GM23248 (cell line): ENCODE measurements around the gene ACAP3. TPM values are rescaled to one million over a fixed set of nuclear protein-coding genes. Genes with fewer than 3 reads are reported as not detected.

Experiments used
- DNase-seq: peaks from one replicate; pipeline ENCODE4 v3.0.0-alpha.2; 2015
- H2AFZ ChIP-seq: fragments of 200-600 bp; sonication (generic); 2 replicates; pipeline ENCODE4 v1.6.1; 2016; ENCODE audit warnings: antibody characterized with exemption
- H3F3A ChIP-seq: fragments of 200-600 bp; sonication (generic); 2 replicates; pipeline ENCODE4 v1.6.1; 2016; ENCODE audit warnings: mild to moderate bottlenecking, antibody characterized with exemption, mixed run types; ENCODE audit not compliant: insufficient read depth
- H3K27ac ChIP-seq: fragments of 200-600 bp; sonication (generic); 2 replicates; pipeline ENCODE4 v1.5.1; 2016; ENCODE audit warnings: mild to moderate bottlenecking
- H3K27me3 ChIP-seq: fragments of 200-600 bp; sonication (generic); replicated peaks from 2 replicates; pipeline ENCODE4 v1.6.1; 2016; ENCODE audit warnings: mild to moderate bottlenecking; ENCODE audit not compliant: insufficient read depth
- H3K36me3 ChIP-seq: fragments of 200-600 bp; sonication (generic); 2 replicates; pipeline ENCODE4 v1.6.1; 2016; ENCODE audit warnings: low read depth, mild to moderate bottlenecking
- H3K4me1 ChIP-seq: fragments of 200-600 bp; sonication (generic); 2 replicates; pipeline ENCODE4 v1.6.1; 2016; ENCODE audit warnings: mild to moderate bottlenecking; ENCODE audit not compliant: insufficient read depth
- H3K4me2 ChIP-seq: fragments of 200-600 bp; sonication (generic); one replicate; pipeline ENCODE4 v1.6.1; 2016; ENCODE audit warnings: mild to moderate bottlenecking; ENCODE audit not compliant: unreplicated experiment
- H3K4me3 ChIP-seq: fragments of 200-600 bp; sonication (generic); 2 replicates; pipeline ENCODE4 v1.5.1; 2016; ENCODE audit warnings: mild to moderate bottlenecking
- H3K79me2 ChIP-seq: fragments of 200-600 bp; sonication (generic); 2 replicates; pipeline ENCODE4 v1.6.1; 2016; ENCODE audit warnings: mild to moderate bottlenecking; ENCODE audit not compliant: insufficient read depth
- H3K9ac ChIP-seq: fragments of 200-600 bp; sonication (generic); 2 replicates; pipeline ENCODE4 v1.6.1; 2016; ENCODE audit warnings: mild to moderate bottlenecking
- H3K9me2 ChIP-seq: fragments of 200-600 bp; sonication (generic); 2 replicates; pipeline ENCODE4 v1.6.1; 2016; ENCODE audit warnings: mixed run types, mild to moderate bottlenecking, moderate library complexity; ENCODE audit not compliant: insufficient read depth
- H3K9me3 ChIP-seq: fragments of 200-600 bp; sonication (generic); one replicate; pipeline ENCODE4 v1.6.1; 2017; ENCODE audit warnings: low read depth
- H4K20me1 ChIP-seq: fragments of 200-600 bp; sonication (generic); 2 replicates; pipeline ENCODE4 v1.6.0; 2016; ENCODE audit not compliant: insufficient read depth
- EZH2 ChIP-seq: fragments of 200-600 bp; sonication (generic); IDR thresholded peaks from 2 replicates; pipeline ENCODE4 v1.6.1; 2018; ENCODE audit warnings: antibody characterized with exemption, mild to moderate bottlenecking; ENCODE audit not compliant: insufficient read depth, poor library complexity, severe bottlenecking
- EZH2phosphoT487 ChIP-seq: fragments of 200-600 bp; sonication (generic); IDR thresholded peaks from 2 replicates; pipeline ENCODE4 v1.6.1; 2018; ENCODE audit warnings: antibody characterized with exemption, moderate library complexity, mild to moderate bottlenecking, low read depth; ENCODE audit not compliant: insufficient read depth
- WGBS, 2 experiments: methylation state at CpG; one replicate each; pipeline ENCODE4 v1.1.6; 2015 to 2017; ENCODE audit warnings: low lambda C conversion rate in 2 of 2, low coverage in 1 of 2; ENCODE audit errors: missing lambda C conversion rate in 2 of 2; 5-methylcytosine and 5-hydroxymethylcytosine counted together
- in situ Hi-C: fragments of 300-500 bp; cut with MboI; formaldehyde crosslinking; loops from 2 replicates; pipeline ENCODE4 v1.15.0; 2020
- polyA plus RNA-seq: library from polyadenylated mRNA; unstranded; fragments of >200 nt; fragmentation: Nextera tagmentation; extraction: Ambion mirVana; gene quantifications from 2 replicates; pipeline ENCODE4 v1.2.1, GENCODE V29; 2016
- total RNA-seq: library from RNA; depleted of rRNA; stranded (reverse); fragments of >200 nt; shearing (Covaris generic); gene quantifications from 2 replicates; pipeline ENCODE4 v1.2.3, GENCODE V29; 2014

Gene ACAP3
- total and polyA plus RNA-seq, 2 experiments from 2014 or later, result 11.8 to 68.0 TPM

DNA sequence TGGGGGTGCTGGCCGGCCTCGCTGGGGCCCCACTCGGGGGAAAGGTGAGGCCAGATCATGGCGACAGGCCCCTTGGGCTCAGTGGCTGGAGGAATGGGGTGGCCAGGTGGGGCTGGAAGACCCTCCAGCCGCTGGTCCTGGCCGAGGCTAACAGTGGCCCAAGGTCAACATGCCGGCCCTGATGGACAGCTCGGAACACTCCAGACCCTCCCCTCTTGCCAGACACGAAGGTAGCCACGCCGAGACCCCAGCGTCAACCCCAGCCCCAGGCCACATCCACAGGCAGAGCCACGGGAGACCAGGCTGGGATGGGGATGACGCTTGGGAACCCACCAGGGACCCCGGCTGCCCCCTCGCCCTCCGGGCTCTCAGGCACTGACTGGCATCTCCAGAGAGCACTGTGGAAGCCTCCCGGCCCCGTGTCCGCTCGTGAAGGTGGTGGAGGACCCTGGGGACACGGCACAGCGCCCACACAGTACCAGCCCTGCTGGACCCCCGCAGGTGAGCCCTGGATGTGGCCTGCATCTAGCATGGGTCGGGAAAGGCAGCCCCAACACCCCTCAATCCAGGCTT is 60.3 kb downstream of the ACAP3 start:
- no peak overlapping the region for H3K9ac ChIP-seq
- peak overlapping the region; percentile 19 for H3K4me2 ChIP-seq
- no peaks in the 10 kb centered on the region for H3K9me2 ChIP-seq
- H3F3A ChIP-seq, result no peaks in the 10 kb centered on the region
- no peak for DNase-seq
- H4K20me1 ChIP-seq, result no peaks in the 10 kb centered on the region
- no peaks in the 10 kb centered on the region for H3K79me2 ChIP-seq
- in situ Hi-C loops, result no loop called here
- H3K9me3 ChIP-seq, result no peaks in the 10 kb centered on the region
- no peaks in the 10 kb centered on the region for H3K36me3 ChIP-seq
- H3K27me3 ChIP-seq, result no peaks in the 10 kb centered on the region
- no peaks in the 10 kb centered on the region for H3K4me1 ChIP-seq
- TF ChIP-seq EZH2phosphoT487 (no peak), EZH2 (no peak)
- H3K4me3 ChIP-seq, result no peak overlapping the region
- no peak overlapping the region for H2AFZ ChIP-seq
- 54 to 57% methylated on average over 23 to 24 of the region's 25 CpGs for WGBS, 2 experiments
- no peak overlapping the region for H3K27ac ChIP-seq

DNA sequence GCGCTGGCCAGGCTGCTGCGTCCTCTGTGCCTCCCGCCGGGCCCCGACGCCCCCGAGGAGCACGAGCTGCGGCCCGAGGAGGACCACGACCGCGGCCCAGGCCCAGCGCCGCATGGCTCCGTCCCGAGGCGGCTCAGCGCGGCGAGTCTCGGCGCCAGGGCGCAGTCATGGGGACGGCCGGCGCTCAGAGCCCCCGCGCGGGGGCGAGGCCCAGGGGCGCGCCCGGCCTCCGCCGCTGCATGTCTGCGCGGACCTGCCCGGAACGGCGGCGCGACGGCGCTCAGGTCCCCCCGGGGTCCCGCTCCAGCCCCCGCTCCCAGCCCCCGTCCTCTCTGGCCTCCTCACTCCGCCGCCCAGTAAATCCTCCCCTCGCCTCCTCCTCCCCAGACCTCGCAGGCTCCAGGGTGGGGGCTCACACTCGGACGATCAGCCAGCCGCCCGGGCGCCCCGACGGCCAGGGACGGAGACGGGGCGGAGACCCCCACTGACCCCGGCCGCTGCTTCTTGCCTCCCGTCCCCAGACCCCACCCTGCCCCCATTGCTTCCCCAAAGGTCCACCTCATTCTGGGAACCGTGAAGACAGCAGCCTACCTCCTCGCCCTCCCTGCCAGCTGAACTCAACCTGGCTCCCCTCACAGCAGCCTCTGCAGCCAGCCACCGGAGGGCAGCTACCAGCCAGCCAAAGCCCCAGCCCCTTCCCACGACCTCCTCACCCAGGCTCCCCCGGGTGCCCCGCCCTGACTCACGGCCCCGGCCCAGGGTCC is 61.0 kb downstream of the ACAP3 start, which contains the start of gene C1QTNF12:
C1QTNF12 (minus strand) TSS at position 146 of the 764 bp plus-strand sequence; CDS start at position 114, 32 bp downstream.
- TF ChIP-seq EZH2 (no peak), EZH2phosphoT487 (no peak)
- in situ Hi-C loops, result no loop called here

DNA sequence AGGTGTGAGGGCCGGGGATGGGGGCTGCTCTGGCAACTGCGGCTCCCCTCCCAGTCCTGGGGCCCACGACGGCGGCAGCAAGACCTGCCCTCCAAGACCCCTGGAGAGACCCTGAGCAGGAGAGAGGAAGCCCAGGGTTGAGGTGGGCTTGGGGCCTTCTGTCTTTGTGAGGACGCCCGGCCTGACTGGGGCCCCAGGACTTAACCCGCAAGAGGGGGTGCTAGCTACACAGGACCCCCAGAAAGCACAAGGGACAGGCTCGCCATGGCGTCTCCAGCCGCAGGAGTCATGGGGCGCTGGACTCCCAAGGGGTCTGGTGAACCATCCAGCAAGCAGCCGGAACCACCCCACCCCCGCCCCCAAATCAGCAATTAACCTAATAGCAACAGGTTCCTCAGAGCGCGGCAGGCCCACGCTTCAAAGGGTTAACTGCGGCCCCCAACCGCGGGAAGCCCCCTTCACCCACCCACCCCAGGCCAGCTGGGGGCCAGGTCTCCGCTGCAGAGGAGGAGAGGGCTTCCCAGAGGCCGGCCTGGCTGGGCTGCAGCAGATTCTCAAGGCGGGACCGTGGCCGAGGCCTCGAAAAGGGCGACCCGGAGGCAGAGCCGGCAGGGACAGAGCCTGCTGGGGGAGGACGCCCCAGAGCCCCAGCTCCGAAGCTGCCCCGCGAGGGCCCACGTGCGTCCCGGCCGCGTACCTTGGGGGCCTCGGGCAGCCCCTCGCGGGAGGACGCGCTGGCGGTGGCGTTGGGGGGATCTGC is 61.7 kb downstream of the ACAP3 start:
- in situ Hi-C loops, result no loop called here
- Histone ChIP-seq H3K4me1 (no peaks in the 10 kb centered on the region), H3K4me3 (no peak overlapping the region), H3K4me2 (peak overlapping the region; percentile 39), H4K20me1 (no peaks in the 10 kb centered on the region), H3K9ac (no peak overlapping the region), H3K9me3 (no peaks in the 10 kb centered on the region), H3K9me2 (no peaks in the 10 kb centered on the region), H3K79me2 (no peaks in the 10 kb centered on the region), H3K27ac (no peak overlapping the region), H3K36me3 (no peaks in the 10 kb centered on the region), H3F3A (no peaks in the 10 kb centered on the region), H2AFZ (no peak overlapping the region), H3K27me3 (no peaks in the 10 kb centered on the region)
- 29% methylated on average over 39 to 42 of the region's 45 CpGs for WGBS, 2 experiments
- DNase-seq, result peak; percentile 35
- TF ChIP-seq EZH2phosphoT487, result no peak
- TF ChIP-seq EZH2, result no peak

More for the DNA sequence above, 61.0 kb downstream of the ACAP3 start, which contains the start of gene C1QTNF12:
- Histone ChIP-seq H2AFZ (no peak within 1 kb of the TSS), H3K4me2 (peak within 1 kb of the TSS; percentile 39), H3K27ac (no peak within 1 kb of the TSS), H3K4me1 (no peaks in the 10 kb centered on the region), H3K27me3 (no peaks in the 10 kb centered on the region), H3K9ac (no peak within 1 kb of the TSS), H3F3A (no peaks in the 10 kb centered on the region), H4K20me1 (no peaks in the 10 kb centered on the region), H3K9me3 (no peaks in the 10 kb centered on the region), H3K36me3 (no peaks in the 10 kb centered on the region), H3K79me2 (no peaks in the 10 kb centered on the region), H3K9me2 (no peaks in the 10 kb centered on the region), H3K4me3 (0 out of 2 replicates have a peak within 1 kb of the TSS, but pooled peaks have one; percentile 18)
- peak; percentile 59 for DNase-seq
- WGBS, 2 experiments, result 11 to 15% methylated on average over 29 to 44 of the region's 74 CpGs

DNA sequence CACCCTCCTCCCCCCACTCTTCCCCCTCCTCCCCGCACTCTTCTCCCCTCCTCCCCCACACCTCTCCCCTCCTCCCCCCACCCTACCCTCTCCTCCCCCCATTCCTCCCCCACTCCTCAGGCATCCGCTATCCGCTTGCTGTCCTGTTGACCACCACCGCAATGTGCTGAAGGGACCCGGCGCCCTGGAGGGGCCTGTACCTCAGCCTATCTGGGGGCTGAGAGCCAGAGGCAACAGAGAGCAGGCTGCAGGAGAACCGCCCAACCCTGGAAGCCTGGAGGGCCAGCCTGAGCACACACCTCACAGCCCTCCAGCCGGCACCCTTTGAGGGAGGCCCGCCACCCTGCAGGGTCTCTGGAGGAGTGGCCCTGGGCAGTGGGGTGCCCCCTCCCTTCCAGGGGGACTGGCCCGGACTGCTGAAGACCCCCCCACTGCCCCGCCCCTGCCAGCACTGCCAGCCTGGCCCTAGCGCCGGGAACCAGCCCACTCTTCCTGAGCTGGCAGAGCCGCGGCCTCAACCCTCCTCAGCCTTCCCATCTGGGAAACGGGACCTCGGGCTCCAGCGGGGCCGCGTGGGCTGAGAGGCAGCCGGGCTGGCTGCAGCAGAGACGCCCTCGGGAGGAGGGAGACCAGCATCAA is 62.4 kb downstream of the ACAP3 start:
- H3K4me2 ChIP-seq, result no peak overlapping the region
- no peaks in the 10 kb centered on the region for H3K4me1 ChIP-seq
- H2AFZ ChIP-seq, result no peak overlapping the region
- in situ Hi-C loops, result no loop called here
- no peak overlapping the region for H3K9ac ChIP-seq
- no peaks in the 10 kb centered on the region for H3K79me2 ChIP-seq
- WGBS, 2 experiments, result 57 to 61% methylated on average over 20 to 23 of the region's 23 CpGs
- no peak for TF ChIP-seq EZH2
- TF ChIP-seq EZH2phosphoT487, result no peak
- no peaks in the 10 kb centered on the region for H3F3A ChIP-seq
- H3K9me2 ChIP-seq, result no peaks in the 10 kb centered on the region
- no peaks in the 10 kb centered on the region for H3K27me3 ChIP-seq
- H4K20me1 ChIP-seq, result no peaks in the 10 kb centered on the region
- no peaks in the 10 kb centered on the region for H3K36me3 ChIP-seq
- no peak overlapping the region for H3K4me3 ChIP-seq
- H3K27ac ChIP-seq, result no peak overlapping the region
- H3K9me3 ChIP-seq, result no peaks in the 10 kb centered on the region
- peak; percentile 15 for DNase-seq
